Measurements from ENCODE around the gene CAND2.

DNA sequence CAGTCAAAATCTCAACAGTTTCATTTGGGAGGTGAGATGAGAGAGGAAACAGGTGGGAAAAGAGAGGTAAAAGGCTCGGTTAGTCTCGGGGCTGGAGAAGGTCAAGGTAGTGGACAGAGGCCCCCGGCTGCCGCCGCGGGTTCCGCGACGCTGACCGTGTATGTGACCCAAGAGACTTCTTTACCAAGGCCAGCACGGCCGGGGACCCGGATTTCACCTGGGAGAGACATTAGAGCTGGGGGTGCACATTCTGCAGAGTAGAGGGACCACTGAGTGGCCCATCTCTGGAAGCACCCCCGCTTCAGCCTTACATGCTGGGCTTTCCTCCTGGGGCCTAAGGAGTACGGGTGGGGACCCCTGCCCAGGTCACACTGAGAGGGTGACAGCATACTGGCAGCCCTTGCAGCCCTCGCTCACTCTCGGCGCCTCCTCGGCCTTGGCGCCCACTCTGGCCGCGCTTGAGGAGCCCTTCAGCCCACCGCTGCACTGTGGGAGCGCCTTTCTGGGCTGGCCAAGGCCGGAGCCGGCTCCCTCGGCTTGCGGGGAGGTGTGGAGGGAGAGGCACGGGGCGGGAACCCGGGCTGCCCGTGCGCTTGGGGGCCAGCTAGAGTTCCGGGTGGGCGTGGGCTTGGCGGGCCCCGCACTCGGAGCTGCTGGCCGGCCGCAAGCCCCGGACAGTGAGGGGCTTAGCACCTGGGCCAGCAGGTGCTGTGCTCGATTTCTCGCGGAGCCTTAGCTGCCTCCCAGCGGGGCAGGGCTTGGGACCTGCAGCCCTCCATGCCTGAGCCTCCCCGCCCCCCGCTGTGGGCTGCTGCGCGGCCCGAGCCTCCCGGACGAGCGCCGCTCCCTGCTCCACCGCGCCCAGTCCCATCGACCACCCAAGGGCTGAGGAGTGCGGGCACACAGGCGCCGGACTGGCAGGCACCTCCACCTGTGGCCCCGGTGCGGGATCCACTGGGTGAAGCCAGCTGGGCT lies 86.1 kb downstream of the CAND2 start:
- no peak for TF ChIP-seq FOXM1 (IDR thresholded peaks at IDR 0.05; ENCODE audit: borderline replicate concordance, low read depth)
- no peak for TF ChIP-seq CEBPB (IDR thresholded peaks at IDR 0.05)
- TF ChIP-seq RAD21 (IDR thresholded peaks at IDR 0.05; ENCODE audit: low read depth) = no peak
- TF ChIP-seq TCF12 (IDR thresholded peaks at IDR 0.05; ENCODE audit: low read depth) = no peak
- TF ChIP-seq, protein P1, sequence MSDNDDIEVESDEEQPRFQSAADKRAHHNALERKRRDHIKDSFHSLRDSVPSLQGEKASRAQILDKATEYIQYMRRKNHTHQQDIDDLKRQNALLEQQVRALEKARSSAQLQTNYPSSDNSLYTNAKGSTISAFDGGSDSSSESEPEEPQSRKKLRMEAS (IDR thresholded peaks at IDR 0.05) = no peak
- TF ChIP-seq, protein P2, sequence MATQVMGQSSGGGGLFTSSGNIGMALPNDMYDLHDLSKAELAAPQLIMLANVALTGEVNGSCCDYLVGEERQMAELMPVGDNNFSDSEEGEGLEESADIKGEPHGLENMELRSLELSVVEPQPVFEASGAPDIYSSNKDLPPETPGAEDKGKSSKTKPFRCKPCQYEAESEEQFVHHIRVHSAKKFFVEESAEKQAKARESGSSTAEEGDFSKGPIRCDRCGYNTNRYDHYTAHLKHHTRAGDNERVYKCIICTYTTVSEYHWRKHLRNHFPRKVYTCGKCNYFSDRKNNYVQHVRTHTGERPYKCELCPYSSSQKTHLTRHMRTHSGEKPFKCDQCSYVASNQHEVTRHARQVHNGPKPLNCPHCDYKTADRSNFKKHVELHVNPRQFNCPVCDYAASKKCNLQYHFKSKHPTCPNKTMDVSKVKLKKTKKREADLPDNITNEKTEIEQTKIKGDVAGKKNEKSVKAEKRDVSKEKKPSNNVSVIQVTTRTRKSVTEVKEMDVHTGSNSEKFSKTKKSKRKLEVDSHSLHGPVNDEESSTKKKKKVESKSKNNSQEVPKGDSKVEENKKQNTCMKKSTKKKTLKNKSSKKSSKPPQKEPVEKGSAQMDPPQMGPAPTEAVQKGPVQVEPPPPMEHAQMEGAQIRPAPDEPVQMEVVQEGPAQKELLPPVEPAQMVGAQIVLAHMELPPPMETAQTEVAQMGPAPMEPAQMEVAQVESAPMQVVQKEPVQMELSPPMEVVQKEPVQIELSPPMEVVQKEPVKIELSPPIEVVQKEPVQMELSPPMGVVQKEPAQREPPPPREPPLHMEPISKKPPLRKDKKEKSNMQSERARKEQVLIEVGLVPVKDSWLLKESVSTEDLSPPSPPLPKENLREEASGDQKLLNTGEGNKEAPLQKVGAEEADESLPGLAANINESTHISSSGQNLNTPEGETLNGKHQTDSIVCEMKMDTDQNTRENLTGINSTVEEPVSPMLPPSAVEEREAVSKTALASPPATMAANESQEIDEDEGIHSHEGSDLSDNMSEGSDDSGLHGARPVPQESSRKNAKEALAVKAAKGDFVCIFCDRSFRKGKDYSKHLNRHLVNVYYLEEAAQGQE (IDR thresholded peaks at IDR 0.05; ENCODE audit: low read depth) = no peak
- no peak for TF ChIP-seq EGR1 (IDR thresholded peaks at IDR 0.05)
- no peak for TF ChIP-seq TEAD4 (IDR thresholded peaks at IDR 0.05)
- TF ChIP-seq YY1 (IDR thresholded peaks at IDR 0.05; ENCODE audit: low read depth) = no peak
- TF ChIP-seq CREB1 (IDR thresholded peaks at IDR 0.05; ENCODE audit: low read depth) = no peak
- no peak for TF ChIP-seq NFIC (IDR thresholded peaks at IDR 0.05)
- TF ChIP-seq TAF1 (IDR thresholded peaks at IDR 0.05; ENCODE audit: low read depth) = no peak
- TF ChIP-seq, protein P3, sequence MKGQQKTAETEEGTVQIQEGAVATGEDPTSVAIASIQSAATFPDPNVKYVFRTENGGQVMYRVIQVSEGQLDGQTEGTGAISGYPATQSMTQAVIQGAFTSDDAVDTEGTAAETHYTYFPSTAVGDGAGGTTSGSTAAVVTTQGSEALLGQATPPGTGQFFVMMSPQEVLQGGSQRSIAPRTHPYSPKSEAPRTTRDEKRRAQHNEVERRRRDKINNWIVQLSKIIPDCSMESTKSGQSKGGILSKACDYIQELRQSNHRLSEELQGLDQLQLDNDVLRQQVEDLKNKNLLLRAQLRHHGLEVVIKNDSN (IDR thresholded peaks at IDR 0.05) = no peak
- no peak for TF ChIP-seq EP300 (IDR thresholded peaks at IDR 0.05; ENCODE audit: borderline replicate concordance)
